HT1080 (cell line): ENCODE measurements around the gene GDPD5. TPM values are rescaled to one million over a fixed set of nuclear protein-coding genes. Genes with fewer than 3 reads are reported as not detected.
"Not testable (repeated sequence)": the region's sequence is repeated elsewhere in the genome, so short reads cannot be mapped to it uniquely, and the experiment has no call there.

ENCODE experiments used
- DNase-seq: peaks from one replicate; pipeline ENCODE4 v3.0.0-alpha.2; 2015; ENCODE audit warnings: low read depth
- total RNA-seq: library from RNA; depleted of rRNA; stranded (reverse); fragments of >200 nt; shearing (Covaris generic); gene quantifications from 2 replicates; pipeline ENCODE4 v1.2.3, GENCODE V29; 2014

Gene GDPD5
- total RNA-seq, 1 experiment from 2014 or later, result 53.2 TPM

DNA sequence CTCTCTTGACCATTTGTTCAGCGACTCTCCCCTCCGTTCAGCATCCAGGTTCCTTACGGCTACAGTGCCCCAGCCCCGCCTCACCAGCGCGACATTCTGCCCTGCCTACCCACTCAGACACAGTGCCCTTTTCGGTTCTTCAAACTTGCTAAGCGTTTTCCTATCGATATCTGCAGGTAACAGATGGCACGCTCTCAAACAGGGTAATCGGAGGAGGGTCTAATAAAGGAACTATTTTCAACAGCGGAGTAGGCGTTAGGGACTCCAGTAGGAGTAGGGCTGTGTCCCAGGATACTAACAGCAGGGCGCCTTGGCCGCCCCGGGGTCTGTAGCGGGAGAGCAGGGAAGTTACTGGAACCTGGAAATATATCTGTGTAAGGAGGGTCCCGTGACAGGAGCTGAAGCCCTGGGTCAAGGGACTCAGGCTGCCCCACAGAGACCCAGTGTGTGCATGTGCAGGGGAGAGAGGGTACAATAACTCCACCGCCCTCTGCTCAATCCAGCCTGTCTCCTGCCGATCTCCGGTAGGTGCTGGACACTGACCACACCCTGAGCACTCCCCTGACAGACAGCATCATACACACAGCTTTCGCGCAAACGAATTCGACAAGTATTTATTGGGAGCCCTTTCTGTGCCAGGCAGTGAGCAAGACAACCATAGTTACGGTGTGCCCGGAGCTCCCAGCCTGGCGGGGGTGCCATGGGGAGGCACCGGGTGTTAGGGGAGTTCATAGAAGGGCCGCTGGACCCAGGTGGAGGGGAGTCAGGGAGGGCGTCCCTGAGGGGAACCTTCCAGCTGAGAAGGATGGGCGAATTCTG lies 94.8 kb downstream of the GDPD5 start:
- no peak for DNase-seq

DNA sequence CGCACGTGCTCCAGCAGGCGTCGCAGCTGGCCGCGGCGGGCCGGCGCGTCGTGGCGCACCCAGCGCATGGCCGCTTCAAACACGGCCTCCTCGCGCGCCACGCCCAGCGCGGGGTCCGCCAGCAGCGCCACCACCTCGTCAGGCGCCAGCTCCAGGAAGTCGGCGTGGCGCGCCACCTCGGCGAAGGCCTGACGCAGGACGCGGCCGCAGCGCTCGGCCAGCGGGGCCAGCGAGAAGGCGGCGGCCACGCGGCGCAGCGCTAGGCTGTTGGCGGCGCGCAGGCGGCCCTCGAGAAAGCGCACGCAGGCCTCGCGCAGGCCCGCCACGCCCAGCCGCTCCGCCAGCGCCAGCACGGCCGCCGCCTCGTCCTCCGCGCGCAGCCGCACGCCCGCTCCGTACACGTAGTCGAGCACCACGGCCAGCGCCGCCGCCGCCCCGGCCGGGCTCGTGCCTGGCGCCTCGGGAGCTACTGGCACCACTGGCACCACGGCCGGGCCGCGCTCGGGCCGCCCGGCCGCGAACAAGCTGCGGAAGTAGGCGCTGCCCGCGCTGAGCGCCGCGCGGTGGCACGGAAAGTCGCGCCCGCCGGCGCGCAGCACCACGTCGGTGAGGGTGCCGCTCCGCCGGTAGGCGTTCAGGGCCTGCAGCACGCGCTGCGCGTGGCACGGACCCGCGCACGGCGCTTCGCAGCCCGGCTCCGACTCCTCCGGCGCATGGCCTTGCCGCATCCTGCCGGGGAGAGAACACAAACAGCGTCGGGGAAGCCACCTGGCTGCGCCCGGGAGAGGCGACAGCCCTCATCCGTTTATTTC lies 95.6 kb downstream of the GDPD5 start:
- DNase-seq, result no peak

DNA sequence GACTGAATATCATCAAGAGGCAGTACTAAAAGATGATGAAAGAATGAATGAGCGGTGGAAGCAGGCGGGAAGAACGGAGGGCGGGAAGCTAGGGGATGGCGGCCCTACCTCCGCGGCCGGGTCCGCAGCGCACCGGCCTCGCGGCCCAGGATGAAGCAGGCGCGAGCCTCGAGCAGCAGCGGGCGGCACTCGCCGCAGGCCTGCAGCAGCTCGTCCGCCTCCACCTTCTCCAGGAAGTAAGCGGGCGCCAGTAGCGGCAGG lies 96.2 kb downstream of the GDPD5 start:
- no peak for DNase-seq

DNA sequence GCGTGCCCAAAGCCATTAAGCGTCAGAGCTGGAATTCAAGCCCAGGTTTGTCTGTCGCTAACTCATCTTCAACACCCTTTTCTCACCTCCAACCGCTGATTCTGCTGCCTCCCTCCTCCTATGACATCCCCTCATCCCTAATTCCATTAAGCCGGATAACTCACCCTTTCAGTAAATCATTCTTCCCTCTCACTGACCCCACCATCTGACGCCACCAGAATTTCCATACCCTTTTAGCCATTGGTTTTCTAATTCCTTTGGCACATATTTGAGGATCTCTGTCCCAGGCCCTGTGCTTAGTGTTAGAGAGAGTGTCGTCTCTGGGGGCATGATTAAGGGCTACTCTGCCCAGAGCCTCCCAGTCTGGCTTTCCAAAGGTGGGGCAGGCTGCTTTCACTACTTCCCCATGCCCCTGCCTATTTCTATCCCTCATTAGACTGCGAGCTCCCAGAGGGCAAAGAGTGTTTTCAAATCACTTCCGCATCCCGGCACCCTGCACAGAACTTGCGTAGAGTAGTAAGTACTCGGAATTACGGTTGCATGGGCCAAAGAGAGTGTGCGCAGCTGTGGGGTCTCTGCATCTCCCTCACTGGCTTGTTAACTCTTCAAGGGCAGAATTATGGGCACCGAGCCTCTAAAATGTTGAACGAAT lies 96.6 kb downstream of the GDPD5 start:
- no peak for DNase-seq

DNA sequence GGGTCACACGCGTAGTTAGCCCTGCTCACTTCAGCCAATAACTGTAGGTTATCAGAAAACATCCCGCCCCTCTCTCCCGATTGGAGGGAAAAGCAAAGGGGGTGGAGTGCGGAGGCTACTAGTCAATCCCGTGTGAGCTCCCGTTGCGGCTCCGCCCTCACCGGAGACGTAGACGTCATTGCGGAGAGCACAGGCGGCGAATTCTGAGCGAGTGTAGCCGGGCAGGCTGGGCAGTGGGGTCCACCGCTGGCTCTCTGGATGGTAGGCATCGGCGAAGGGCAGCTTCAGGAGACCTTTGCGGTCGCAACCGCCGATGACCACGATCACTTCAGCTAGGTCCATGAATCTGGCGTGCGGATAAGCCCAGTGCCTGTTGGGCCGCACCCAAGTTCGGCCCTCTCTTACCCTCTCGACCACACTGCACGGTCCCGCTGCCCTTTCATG lies 97.4 kb downstream of the GDPD5 start:
- no peak for DNase-seq

DNA sequence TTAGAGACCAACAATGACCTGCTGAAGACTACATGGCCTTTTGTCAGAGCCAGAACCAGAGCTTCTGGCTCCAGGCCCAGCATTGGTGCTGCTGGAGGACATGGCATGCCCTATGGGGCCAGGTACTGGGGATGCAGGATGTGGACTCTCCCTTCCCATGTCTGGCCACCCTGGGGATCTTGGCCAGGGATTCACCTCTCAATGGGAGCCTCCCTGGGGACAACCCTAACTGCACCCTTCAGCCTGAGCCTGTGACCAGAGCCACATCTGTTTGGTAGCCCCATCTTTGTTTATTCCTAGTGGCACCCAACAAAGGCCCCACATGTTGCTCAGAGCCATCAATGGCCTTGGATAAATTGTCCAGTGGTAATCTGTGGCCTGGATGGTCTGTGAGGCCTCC lies 98.6 kb downstream of the GDPD5 start:
- no peak for DNase-seq

DNA sequence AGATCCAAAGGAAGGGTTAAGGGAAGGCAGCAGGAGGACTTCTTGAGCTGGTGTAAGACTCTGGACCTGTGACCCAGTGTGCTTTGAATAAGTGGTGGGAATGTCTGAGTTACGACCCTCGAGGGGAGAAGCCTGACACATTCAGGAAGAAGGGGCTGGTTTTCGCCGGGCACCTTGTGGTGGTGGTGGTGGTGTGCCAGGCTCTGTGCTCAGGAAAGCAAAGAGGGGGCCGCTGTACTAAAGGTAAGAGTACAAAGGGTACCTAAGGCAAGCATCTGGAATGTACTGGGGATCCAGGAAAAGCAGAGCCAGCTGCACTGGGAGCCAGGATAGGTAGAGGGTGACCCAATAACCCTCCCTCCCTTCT lies 99.0 kb downstream of the GDPD5 start:
- no peak for DNase-seq

DNA sequence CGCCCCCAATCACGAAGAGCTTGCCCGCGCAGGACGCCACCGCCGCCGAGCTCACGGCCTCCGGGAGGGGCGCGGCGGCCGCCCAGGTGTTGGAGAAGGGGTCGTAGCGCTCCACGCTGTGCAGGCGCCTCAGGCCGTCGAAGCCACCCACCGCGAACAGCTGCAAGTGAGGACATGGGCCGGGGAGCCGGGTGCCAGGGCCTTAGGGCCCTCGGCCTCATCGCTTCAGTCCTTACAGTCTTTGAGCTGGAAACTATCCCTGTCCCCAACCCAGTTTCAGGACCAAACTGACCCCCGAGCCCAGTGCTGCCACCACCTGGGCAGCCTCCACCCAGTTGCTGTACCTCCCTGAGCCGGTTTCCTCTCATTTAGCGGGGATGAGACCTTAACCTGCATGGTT lies 100.3 kb downstream of the GDPD5 start:
- DNase-seq, result no peak

DNA sequence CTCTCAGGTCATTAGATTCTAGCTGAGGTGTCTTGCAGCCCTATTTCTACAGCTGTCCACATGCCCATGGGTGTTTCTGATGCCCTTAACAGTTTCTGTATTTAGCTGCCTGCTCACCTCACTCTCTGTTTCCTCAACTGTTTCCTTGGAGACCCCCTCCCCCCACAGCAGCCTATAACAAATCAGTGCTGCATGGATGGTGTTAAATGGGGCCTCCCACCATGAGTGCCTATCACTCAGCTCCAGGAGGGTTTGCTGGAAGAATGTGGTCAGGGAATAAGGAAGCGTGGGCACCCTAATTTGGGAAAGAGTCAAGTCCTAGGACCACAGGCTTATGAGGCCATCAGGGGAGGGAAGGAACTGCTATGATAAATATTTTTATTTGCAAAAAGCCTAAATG lies 101.3 kb downstream of the GDPD5 start:
- no peak for DNase-seq

DNA sequence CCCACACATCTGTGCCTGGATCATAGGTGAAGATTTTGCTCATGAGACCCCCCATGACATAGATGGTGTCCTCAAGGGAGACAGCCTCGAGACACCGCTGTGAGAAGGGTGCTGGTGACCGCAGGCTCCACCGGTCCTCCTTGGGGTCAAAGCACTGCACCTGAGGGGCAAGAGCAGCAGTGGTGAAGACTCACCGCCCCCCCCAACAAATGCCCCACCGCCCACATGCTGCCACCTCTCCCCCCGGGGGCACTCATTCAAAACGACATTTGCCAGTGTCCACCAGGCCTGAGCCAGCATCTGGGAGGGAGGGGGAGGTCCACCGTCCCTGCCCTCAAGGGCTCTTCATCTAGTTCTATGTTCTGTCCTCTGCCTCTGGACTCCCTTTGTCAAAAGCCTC lies 102.0 kb downstream of the GDPD5 start:
- DNase-seq, result no peak

DNA sequence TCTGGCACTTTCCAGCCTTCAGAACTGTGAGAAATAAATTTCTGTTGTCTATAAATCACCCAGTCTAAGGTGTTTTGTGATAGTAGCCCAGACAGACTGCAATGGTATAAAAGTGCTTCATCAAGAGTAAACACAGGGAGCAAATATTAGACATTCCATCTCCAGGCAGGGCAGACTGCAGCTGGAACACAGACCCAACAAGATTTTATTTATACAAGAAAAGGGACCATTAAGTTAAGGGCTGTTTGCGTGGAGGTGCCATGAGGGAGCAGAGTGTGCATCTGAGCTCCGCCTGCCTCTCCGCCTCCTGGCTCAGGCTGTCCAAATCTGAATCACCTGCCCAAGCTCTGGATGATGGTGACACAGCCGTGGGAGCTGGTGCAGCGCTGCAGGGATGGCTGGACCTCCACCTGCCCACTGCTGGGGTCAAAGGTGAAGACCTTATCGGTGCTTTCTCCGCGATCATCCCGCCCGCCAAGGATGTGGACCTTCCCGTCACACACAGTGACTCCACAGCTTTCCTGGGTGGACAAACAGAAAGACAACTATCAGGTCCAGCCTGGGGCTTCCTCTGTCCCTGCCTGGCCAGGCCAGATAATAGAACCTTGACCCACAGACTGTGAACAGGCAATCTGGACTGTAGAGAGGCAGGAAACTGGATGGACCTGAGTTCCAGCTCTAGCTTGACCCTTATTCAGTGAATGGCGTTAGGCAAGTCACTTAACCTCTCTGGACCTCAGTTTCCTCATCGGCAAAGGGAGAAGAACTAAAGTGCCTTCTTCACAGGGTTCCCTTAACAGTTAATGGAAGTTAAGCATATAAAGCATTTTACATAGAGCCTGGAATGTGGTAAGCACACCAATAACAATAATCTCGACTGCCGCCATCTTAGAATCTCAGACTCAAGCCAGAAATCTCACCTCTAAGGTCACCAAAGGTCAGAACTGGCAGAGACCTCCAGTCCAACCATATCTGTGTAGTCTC lies 103.2 kb downstream of the GDPD5 start:
- DNase-seq, result no peak

DNA sequence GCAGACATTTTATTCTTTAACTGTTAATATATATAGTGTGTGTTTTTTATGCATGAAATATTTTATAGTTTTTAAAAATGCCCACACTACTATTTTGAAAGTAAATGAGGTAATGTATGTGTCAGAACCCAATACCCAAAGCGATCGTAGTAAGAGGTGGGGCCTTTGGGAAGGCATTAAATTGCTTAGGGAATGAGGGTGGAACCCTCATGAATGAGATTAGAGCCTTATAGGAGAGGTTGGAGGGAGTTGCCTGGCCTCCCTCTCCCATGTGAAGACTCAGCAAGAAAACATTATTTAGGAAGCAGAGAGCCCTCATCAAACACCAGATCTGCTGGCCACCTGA lies 103.9 kb downstream of the GDPD5 start:
- no peak for DNase-seq

DNA sequence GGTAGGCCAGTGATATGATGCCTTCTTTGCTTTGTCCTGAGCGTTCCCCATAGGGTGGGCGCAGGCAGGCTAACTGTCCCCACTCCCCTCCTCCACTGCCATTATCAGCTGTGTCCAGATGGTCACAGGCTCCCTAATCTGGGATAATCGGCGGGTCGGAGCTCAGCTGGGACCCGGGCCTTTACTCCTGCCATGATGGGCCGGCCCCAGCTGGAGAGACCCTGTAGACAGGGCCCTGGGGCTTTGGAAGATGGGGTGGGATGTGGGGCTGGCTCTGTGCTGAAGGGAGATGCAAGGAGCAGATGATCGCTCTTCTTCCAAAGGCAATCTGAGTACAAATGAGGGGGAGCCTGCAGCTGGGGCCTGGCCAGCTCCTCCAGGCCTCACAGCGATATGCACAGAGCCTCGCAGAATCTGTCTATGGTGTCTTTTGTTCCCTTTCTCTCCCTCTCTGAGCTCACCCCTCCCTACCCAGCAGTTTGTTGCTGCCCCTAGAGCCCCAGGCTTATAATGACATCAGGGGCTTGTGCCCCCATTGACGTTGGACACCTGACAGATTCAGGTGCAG lies 104.6 kb downstream of the GDPD5 start:
- DNase-seq, result no peak

DNA sequence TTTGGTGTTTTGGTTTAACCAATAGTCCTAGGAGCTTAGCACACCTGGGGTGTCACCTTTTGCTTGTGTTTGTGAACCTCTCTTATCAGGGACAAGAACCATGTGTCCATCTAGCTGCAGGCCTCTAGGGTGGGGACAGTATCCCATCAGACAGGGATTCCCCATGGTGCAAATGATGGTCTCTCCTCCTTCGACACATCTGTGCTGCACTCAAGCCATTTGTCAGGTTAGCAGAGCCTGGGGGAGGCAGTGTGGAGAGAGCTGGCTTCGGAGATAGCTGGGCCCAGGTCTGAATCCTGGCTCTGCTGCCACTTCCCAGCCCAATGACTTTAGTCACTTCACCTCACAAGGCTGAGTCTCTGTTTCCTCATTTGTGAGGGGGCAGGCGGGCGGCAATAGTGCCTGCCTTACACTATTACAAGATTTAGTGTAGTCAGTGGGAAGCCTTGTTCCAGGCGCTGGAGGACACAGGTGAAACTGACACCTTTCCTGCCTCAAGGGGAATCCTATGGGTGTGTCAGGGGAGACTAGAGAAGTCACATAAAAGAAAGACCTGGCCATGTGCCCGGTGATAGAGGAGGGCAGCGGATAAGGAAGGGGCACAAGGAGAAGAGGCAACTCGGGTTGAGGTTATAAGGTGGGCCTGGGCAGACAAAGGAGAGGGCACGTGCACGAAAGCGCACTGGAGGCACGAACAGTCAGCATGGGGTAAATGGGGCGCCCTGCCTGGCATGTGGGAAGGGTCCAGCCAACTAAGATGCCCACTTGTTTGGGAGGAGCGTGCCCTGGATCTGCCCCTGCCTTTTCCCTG lies 105.3 kb downstream of the GDPD5 start:
- no peak for DNase-seq

DNA sequence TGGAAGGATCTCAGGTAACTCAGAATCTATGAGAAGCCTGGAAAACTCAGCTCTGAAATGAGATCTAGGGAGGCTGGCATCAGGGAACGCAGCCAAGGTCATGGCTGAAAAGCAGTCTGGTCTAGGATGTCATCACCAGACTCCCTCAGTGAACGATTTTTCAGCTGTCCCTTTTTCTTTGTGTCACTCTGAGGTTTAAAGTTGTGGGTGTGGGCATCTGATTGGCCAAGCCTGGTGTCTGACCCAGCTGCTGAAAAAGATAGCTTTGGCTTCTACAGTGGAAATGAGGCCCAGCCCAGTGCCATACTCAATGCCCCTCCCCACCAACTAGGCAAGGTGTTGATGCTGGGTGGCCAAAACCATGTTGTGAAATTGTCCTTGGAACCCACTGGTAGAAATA lies 111.9 kb downstream of the GDPD5 start:
- no peak for DNase-seq

DNA sequence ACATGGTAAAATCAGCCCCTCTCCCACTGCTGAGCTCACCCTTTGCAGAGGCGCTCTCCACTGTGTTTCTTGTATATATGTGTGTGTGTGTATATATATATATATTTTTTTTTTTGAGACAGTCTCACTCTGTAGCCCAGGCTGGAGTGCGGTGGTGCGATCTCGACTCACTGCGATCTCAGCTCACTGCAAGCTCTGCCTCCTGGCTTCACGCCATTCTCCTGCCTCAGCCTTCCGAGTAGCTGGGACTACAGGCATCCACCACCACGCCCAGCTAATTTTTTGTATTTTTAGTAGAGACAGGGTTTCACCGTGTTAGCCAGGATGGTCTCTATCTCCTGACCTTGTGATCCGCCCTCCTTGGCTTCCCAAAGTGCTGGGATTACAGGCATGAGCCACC lies 112.6 kb downstream of the GDPD5 start:
- DNase-seq, result not testable (repeated sequence)

DNA sequence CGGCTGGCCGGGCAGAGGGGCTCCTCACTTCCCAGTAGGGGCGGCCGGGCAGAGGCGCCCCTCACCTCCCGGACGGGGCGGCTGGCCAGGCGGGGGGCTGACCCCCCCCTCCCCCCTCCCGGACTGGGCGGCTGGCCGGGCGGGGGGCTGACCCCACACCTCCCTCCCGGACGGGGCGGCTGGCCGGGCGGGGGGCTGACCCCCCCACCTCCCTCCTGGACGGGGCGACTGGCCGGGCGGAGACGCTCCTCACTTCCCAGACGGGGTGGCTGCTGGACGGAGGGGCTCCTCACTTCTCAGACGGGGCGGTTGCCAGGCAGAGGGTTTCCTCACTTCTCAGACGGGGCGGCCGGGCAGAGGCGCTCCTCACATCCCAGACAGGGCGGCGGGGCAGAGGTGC lies 115.8 kb downstream of the GDPD5 start:
- not testable (repeated sequence) for DNase-seq

DNA sequence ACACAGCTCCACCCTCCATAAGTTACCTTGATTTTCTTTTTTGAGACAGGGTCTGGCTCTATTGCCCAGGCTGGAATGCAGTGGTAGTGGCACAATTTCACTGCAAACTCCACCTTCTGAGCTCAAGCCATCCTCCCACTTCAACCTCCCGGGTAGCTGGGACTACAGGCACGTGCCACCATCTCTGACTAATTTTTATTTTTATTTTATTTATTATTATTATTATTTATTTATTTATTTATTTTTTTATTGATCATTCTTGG lies 116.9 kb downstream of the GDPD5 start:
- no peak for DNase-seq

DNA sequence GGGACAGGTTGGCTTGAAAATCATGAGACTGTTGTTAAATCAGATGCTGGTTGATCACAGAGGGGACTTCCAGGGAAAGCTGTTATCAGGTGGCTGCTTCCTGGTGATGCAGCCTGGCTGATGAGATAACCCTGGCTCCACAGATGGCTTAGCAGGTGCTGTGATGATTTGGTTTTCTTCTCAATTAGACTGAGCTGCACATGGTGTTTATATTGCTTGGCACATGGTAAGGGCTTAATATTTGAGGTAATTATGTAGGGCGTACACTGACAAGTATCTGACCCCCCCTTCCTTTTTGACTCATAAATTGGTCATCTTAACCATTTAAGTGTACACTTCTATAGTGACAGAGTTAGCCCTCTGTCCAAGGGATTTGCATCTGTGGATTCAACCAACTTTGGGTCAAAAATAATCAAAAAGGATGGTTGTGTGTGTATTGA lies 119.4 kb downstream of the GDPD5 start:
- no peak for DNase-seq

DNA sequence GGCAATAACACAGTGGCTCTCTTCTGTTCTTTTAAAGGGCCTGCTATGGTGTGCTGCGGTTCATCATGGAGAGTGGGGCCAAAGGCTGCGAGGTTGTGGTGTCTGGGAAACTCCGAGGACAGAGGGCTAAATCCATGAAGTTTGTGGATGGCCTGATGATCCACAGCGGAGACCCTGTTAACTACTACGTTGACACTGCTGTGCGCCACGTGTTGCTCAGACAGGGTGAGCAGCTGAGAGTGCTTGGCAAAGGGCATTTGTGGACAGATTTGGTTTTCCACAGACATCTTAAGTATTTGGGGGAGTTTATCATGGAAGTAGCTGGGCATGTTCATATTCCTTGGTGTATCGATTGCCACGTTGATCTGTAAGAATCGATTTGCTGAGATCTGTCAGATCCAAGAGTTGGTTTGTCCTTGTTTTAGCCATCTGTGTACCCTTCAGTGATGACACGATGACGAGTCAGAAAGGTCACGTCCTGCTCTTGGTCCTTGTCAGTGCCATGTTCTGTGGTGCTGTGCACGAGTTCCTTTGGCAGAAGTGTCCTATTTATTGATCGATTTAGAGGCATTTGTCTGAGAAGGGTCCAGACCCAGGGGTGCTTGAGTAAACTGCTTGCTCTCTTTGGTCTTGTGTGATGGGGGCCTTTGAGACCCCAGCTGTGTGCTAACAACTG lies 121.6 kb downstream of the GDPD5 start:
- DNase-seq, result no peak
